Memory B cell (primary cell): ENCODE data around the gene LTBP3.

Experiments
- ATAC-seq: fragments of 150-1000 bp; cut with Tn5 transposase; 2 replicates; pipeline ENCODE4 v1.10.0; 2021; ENCODE audit warnings: low read depth, mild to moderate bottlenecking, moderate library complexity
- DNase-seq, 2 donors: peaks; one replicate each; pipeline ENCODE4 v3.0.0; 2022; ENCODE audit warnings: low spot score in 2 of 2
- H3K27ac Mint-ChIP-seq: one replicate; pipeline ENCODE4 v1.8.0; 2022; ENCODE audit warnings: mild to moderate bottlenecking, moderate library complexity, mixed read lengths
- H3K27me3 Mint-ChIP-seq: one replicate; pipeline ENCODE4 v1.8.0; 2022; ENCODE audit warnings: mixed read lengths
- H3K36me3 Mint-ChIP-seq: one replicate; pipeline ENCODE4 v1.8.0; 2022; ENCODE audit warnings: mild to moderate bottlenecking, mixed read lengths
- H3K4me1 Mint-ChIP-seq: one replicate; pipeline ENCODE4 v1.8.0; 2022; ENCODE audit warnings: mixed read lengths
- H3K4me3 Mint-ChIP-seq: one replicate; pipeline ENCODE4 v1.8.0; 2022; ENCODE audit warnings: mild to moderate bottlenecking, moderate library complexity, mixed read lengths
- H3K9me3 Mint-ChIP-seq: one replicate; pipeline ENCODE4 v1.8.0; 2022; ENCODE audit warnings: mixed read lengths

LTBP3 gene

DNA sequence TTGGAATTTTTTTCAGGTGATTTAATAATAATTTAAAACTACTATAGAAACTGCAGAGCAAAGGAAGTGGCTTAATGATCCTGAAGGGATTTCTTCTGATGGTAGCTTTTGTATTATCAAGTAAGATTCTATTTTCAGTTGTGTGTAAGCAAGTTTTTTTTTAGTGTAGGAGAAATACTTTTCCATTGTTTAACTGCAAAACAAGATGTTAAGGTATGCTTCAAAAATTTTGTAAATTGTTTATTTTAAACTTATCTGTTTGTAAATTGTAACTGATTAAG, 55.9 kb downstream of the LTBP3 start:
- H3K9me3 Mint-ChIP-seq: no peaks in the 10 kb centered on the region
- no peak overlapping the region for H3K27ac Mint-ChIP-seq
- peaks cover 26% of the 10 kb centered on the region for H3K36me3 Mint-ChIP-seq
- peaks cover 37% of the 10 kb centered on the region for H3K4me1 Mint-ChIP-seq
- no peak for DNase-seq
- no peaks in the 10 kb centered on the region for H3K27me3 Mint-ChIP-seq
- H3K4me3 Mint-ChIP-seq: no peak overlapping the region
- no peak for ATAC-seq

GRCh38 chr11:65501472-65502273, 56.5 kb downstream of the LTBP3 start:
- peaks cover 26% of the 10 kb centered on the region for H3K36me3 Mint-ChIP-seq
- H3K4me3 Mint-ChIP-seq: no peak overlapping the region
- no peaks in the 10 kb centered on the region for H3K27me3 Mint-ChIP-seq
- no peak overlapping the region for H3K27ac Mint-ChIP-seq
- no peaks in the 10 kb centered on the region for H3K9me3 Mint-ChIP-seq
- DNase-seq (no peak), ATAC-seq (no peak)
- peaks cover 36% of the 10 kb centered on the region for H3K4me1 Mint-ChIP-seq

GRCh38 chr11:65501186-65501471, 57.0 kb downstream of the LTBP3 start:
- no peak for ATAC-seq
- DNase-seq: no peak
- Mint-ChIP-seq H3K9me3 (no peaks in the 10 kb centered on the region), H3K4me3 (no peak overlapping the region), H3K27me3 (no peaks in the 10 kb centered on the region), H3K36me3 (peaks cover 21% of the 10 kb centered on the region), H3K4me1 (peaks cover 31% of the 10 kb centered on the region), H3K27ac (no peak overlapping the region)

- no peak overlapping the region for H3K4me3 Mint-ChIP-seq
- no peak for ATAC-seq
- H3K27me3 Mint-ChIP-seq: no peaks in the 10 kb centered on the region
- no peak for DNase-seq
- H3K27ac Mint-ChIP-seq: no peak overlapping the region
- H3K9me3 Mint-ChIP-seq: no peaks in the 10 kb centered on the region
- H3K4me1 Mint-ChIP-seq: peaks cover 27% of the 10 kb centered on the region
- H3K36me3 Mint-ChIP-seq: peaks cover 18% of the 10 kb centered on the region
Observed at GRCh38 chr11:65500387-65501185, 57.6 kb downstream of the LTBP3 start.

DNA sequence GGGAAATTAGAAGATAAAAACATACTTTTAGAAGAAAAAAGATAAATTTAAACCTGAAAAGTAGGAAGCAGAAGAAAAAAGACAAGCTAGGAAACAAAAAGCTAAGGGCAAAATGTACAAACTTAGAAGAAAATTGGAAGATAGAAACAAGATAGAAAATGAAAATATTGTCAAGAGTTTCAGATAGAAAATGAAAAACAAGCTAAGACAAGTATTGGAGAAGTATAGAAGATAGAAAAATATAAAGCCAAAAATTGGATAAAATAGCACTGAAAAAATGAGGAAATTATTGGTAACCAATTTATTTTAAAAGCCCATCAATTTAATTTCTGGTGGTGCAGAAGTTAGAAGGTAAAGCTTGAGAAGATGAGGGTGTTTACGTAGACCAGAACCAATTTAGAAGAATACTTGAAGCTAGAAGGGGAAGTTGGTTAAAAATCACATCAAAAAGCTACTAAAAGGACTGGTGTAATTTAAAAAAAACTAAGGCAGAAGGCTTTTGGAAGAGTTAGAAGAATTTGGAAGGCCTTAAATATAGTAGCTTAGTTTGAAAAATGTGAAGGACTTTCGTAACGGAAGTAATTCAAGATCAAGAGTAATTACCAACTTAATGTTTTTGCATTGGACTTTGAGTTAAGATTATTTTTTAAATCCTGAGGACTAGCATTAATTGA, 58.3 kb downstream of the LTBP3 start:
- Mint-ChIP-seq H3K36me3 (peaks cover 14% of the 10 kb centered on the region), H3K4me3 (no peak overlapping the region), H3K27me3 (no peaks in the 10 kb centered on the region), H3K27ac (no peak overlapping the region), H3K4me1 (peaks cover 22% of the 10 kb centered on the region), H3K9me3 (no peaks in the 10 kb centered on the region)
- no peak for ATAC-seq
- DNase-seq: no peak

DNA sequence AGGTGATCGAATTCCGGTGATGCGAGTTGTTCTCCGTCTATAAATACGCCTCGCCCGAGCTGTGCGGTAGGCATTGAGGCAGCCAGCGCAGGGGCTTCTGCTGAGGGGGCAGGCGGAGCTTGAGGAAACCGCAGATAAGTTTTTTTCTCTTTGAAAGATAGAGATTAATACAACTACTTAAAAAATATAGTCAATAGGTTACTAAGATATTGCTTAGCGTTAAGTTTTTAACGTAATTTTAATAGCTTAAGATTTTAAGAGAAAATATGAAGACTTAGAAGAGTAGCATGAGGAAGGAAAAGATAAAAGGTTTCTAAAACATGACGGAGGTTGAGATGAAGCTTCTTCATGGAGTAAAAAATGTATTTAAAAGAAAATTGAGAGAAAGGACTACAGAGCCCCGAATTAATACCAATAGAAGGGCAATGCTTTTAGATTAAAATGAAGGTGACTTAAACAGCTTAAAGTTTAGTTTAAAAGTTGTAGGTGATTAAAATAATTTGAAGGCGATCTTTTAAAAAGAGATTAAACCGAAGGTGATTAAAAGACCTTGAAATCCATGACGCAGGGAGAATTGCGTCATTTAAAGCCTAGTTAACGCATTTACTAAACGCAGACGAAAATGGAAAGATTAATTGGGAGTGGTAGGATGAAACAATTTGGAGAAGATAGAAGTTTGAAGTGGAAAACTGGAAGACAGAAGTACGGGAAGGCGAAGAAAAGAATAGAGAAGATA, 59.0 kb downstream of the LTBP3 start, which contains the start of gene MALAT1:
TSS of gene MALAT1 (plus strand) at position 69 of the 736 bp plus-strand sequence.
- Mint-ChIP-seq H3K4me1 (peaks cover 20% of the 10 kb centered on the region), H3K9me3 (no peaks in the 10 kb centered on the region), H3K36me3 (peaks cover 8% of the 10 kb centered on the region), H3K27me3 (no peaks in the 10 kb centered on the region), H3K27ac (no peak within 1 kb of the TSS), H3K4me3 (no peak within 1 kb of the TSS)
- peak; percentile 12 for ATAC-seq
- peak; percentile 93 to 97 for DNase-seq

- H3K4me3 Mint-ChIP-seq: no peak overlapping the region
- H3K27me3 Mint-ChIP-seq: no peaks in the 10 kb centered on the region
- no peak for ATAC-seq
- DNase-seq: no peak
- peaks cover 23% of the 10 kb centered on the region for H3K4me1 Mint-ChIP-seq
- H3K36me3 Mint-ChIP-seq: peaks cover 3% of the 10 kb centered on the region
- no peaks in the 10 kb centered on the region for H3K9me3 Mint-ChIP-seq
- H3K27ac Mint-ChIP-seq: no peak overlapping the region
Observed at GRCh38 chr11:65498727-65498976, 59.5 kb downstream of the LTBP3 start.

GRCh38 chr11:65498042-65498726, 60.0 kb downstream of the LTBP3 start:
- Mint-ChIP-seq H3K27me3 (no peaks in the 10 kb centered on the region), H3K27ac (no peak overlapping the region), H3K4me3 (no peak overlapping the region), H3K9me3 (no peaks in the 10 kb centered on the region), H3K4me1 (peaks cover 22% of the 10 kb centered on the region), H3K36me3 (peaks cover 1% of the 10 kb centered on the region)
- ATAC-seq: peak; percentile 20
- peak; percentile 56 to 58 for DNase-seq

GRCh38 chr11:65497141-65498041, 60.8 kb downstream of the LTBP3 start:
- Mint-ChIP-seq H3K4me1 (peaks cover 25% of the 10 kb centered on the region), H3K4me3 (no peak overlapping the region), H3K27me3 (no peaks in the 10 kb centered on the region), H3K27ac (no peak overlapping the region), H3K9me3 (no peaks in the 10 kb centered on the region), H3K36me3 (peaks cover 1% of the 10 kb centered on the region)
- ATAC-seq (peak; percentile 75), DNase-seq (peak; percentile 92 to 94)

GRCh38 chr11:65496304-65497140, 61.6 kb downstream of the LTBP3 start:
- peaks cover 32% of the 10 kb centered on the region for H3K4me1 Mint-ChIP-seq
- peak overlapping the region; percentile 29 for H3K4me3 Mint-ChIP-seq
- no peaks in the 10 kb centered on the region for H3K9me3 Mint-ChIP-seq
- ATAC-seq: no peak
- H3K27me3 Mint-ChIP-seq: no peaks in the 10 kb centered on the region
- H3K27ac Mint-ChIP-seq: no peak overlapping the region
- H3K36me3 Mint-ChIP-seq: peaks cover 1% of the 10 kb centered on the region
- DNase-seq: no peak

- Mint-ChIP-seq H3K27me3 (no peaks in the 10 kb centered on the region), H3K4me3 (peak overlapping the region; percentile 66), H3K9me3 (no peaks in the 10 kb centered on the region), H3K27ac (peak overlapping the region; percentile 77), H3K36me3 (no peaks in the 10 kb centered on the region), H3K4me1 (peaks cover 45% of the 10 kb centered on the region)
- no peak for ATAC-seq
- DNase-seq: no peak
Observed at GRCh38 chr11:65493367-65494176, 64.6 kb downstream of the LTBP3 start.
